ENCODE data around the gene SLC36A2. TPM values are rescaled to one million over a fixed set of nuclear protein-coding genes. Genes with fewer than 3 reads are reported as not detected.

SLC36A2 gene
- total and polyA plus RNA-seq, 2 donors (not counting 1 experiment from before 2014, with no cell fraction given): not detected

DNA sequence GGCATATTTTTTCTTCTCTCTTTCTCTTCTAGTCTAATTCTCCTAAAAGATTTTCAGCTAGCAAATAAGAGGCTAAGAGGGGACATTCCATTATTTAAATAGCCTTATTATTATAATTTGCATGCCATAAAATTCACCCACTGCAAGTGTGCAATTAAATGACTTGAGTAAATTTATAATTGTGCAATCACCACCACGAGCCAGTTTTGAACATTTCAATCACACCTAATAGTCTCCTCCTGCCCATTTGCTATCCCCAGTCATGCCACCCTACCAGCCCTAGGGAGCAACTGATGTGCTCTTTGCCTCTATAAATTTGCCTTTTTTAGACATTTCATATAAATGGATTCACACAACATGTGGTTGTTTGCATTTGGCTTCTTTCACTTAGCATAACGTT, 12.0 kb upstream of the SLC36A2 start:
- DNase-seq: no peak
- Histone ChIP-seq H3K4me3 (ENCODE audit: control extremely low read depth in 1 of 5, extremely low read depth in 1 of 5, insufficient read depth in 1 of 5, low read depth in 2 of 5, low read length in 4 of 5) (no peak overlapping the region), H3K79me2 (ENCODE audit: control insufficient read depth, insufficient read depth, low read length) (no peaks in the 10 kb centered on the region), H3K9me3 (ENCODE audit: control extremely low read depth in 1 of 3, control insufficient read depth in 2 of 3, insufficient read depth in 1 of 3, low read length in 2 of 3) (peaks cover 1 to 11% (median 6%) of the 10 kb centered on the region in 3 donors), H3K27ac (ENCODE audit: low read length in 2 of 2) (no peak overlapping the region), H2AFZ (ENCODE audit: insufficient read depth, low read depth, low read length, poor library complexity, severe bottlenecking) (no peak overlapping the region), H3K4me2 (replicated peaks; ENCODE audit: low read depth, low read length, poor library complexity, severe bottlenecking) (no peak overlapping the region), H3K27me3 (replicated peaks in 1 of 4; ENCODE audit: control extremely low read depth in 1 of 4, control insufficient read depth in 3 of 4, insufficient read depth in 4 of 4, low read length in 3 of 4) (peaks cover 0 to 3% (median 0%) of the 10 kb centered on the region in 4 experiments), H3K9ac (ENCODE audit: low read length) (no peak overlapping the region), H4K20me1 (ENCODE audit: control insufficient read depth, insufficient read depth, low read length, poor library complexity, severe bottlenecking) (no peaks in the 10 kb centered on the region), H3K36me3 (replicated peaks in 1 of 2; ENCODE audit: control extremely low read depth in 1 of 2, control insufficient read depth in 1 of 2, extremely low read depth in 1 of 2, insufficient read depth in 2 of 2, low read length in 1 of 2) (no peaks in the 10 kb centered on the region), H3K4me1 (ENCODE audit: control insufficient read depth in 2 of 2, insufficient read depth in 2 of 2, low read length in 2 of 2) (no peaks in the 10 kb centered on the region)
- no peak for ATAC-seq (ENCODE audit: low read depth)
- Mint-ChIP-seq H3K9me3 (ENCODE audit: insufficient read depth) (peaks cover 4% of the 10 kb centered on the region), H3K27me3 (peaks cover 32% of the 10 kb centered on the region), H3K4me1 (no peaks in the 10 kb centered on the region), H3K4me3 (no peak overlapping the region), H3K27ac (no peak overlapping the region)
- ChIA-PET CTCF (no interaction called here), POLR2A (no interaction called here)
- TF ChIP-seq EZH2 (IDR thresholded peaks at IDR 0.05; ENCODE audit: borderline replicate concordance, insufficient read depth, low read depth, low read length, poor library complexity, severe bottlenecking) (no peak), CTCF (IDR thresholded peaks at IDR 0.05) (no peak)
- intact Hi-C loops (cut with micrococcal nuclease): no loop called here
- 79% methylated on average over 2 of the region's 2 CpGs for WGBS (ENCODE audit: insufficient coverage)

GRCh38 chr5:151357792-151358191, 10.4 kb upstream of the SLC36A2 start:
- Histone ChIP-seq H3K4me3 (ENCODE audit: control extremely low read depth in 1 of 5, extremely low read depth in 1 of 5, insufficient read depth in 1 of 5, low read depth in 2 of 5, low read length in 4 of 5) (no peak overlapping the region), H3K79me2 (ENCODE audit: control insufficient read depth, insufficient read depth, low read length) (no peaks in the 10 kb centered on the region), H3K27ac (ENCODE audit: low read length in 2 of 2) (no peak overlapping the region), H3K9me3 (ENCODE audit: control extremely low read depth in 1 of 3, control insufficient read depth in 2 of 3, insufficient read depth in 1 of 3, low read length in 2 of 3) (peaks cover 1 to 7% (median 3%) of the 10 kb centered on the region in 3 donors), H3K36me3 (replicated peaks in 1 of 2; ENCODE audit: control extremely low read depth in 1 of 2, control insufficient read depth in 1 of 2, extremely low read depth in 1 of 2, insufficient read depth in 2 of 2, low read length in 1 of 2) (no peaks in the 10 kb centered on the region), H3K4me1 (ENCODE audit: control insufficient read depth in 2 of 2, insufficient read depth in 2 of 2, low read length in 2 of 2) (no peaks in the 10 kb centered on the region), H3K4me2 (replicated peaks; ENCODE audit: low read depth, low read length, poor library complexity, severe bottlenecking) (no peak overlapping the region), H2AFZ (ENCODE audit: insufficient read depth, low read depth, low read length, poor library complexity, severe bottlenecking) (no peak overlapping the region), H3K27me3 (replicated peaks in 1 of 4; ENCODE audit: control extremely low read depth in 1 of 4, control insufficient read depth in 3 of 4, insufficient read depth in 4 of 4, low read length in 3 of 4) (peaks cover 0 to 3% (median 0%) of the 10 kb centered on the region in 4 experiments), H3K9ac (ENCODE audit: low read length) (no peak overlapping the region), H4K20me1 (ENCODE audit: control insufficient read depth, insufficient read depth, low read length, poor library complexity, severe bottlenecking) (no peaks in the 10 kb centered on the region)
- POLR2A ChIA-PET: no interaction called here
- CTCF ChIA-PET: no interaction called here
- DNase-seq (no peak), ATAC-seq (ENCODE audit: low read depth) (no peak)
- Mint-ChIP-seq H3K27me3 (peaks cover 29% of the 10 kb centered on the region), H3K27ac (no peak overlapping the region), H3K9me3 (ENCODE audit: insufficient read depth) (peaks cover 2% of the 10 kb centered on the region), H3K4me1 (no peaks in the 10 kb centered on the region), H3K4me3 (no peak overlapping the region)
- TF ChIP-seq EZH2 (IDR thresholded peaks at IDR 0.05; ENCODE audit: borderline replicate concordance, insufficient read depth, low read depth, low read length, poor library complexity, severe bottlenecking) (no peak), CTCF (IDR thresholded peaks at IDR 0.05) (no peak)
- 71% methylated on average over 1 of the region's 2 CpGs for WGBS (ENCODE audit: insufficient coverage)
- intact Hi-C loops (cut with micrococcal nuclease): no loop called here

Measured in B cell (primary cell).